Liver (tissue), 9 donors: ENCODE measurements around the gene PUS3. TPM values are rescaled to one million over a fixed set of nuclear protein-coding genes. Genes with fewer than 3 reads are reported as not detected.
A peak's percentile ranks its signal among the peaks of the same experiment; 100 is the strongest.

Experiments used
- DNase-seq: peaks from one replicate; pipeline ENCODE4 v3.0.0-alpha.2; 2017; ENCODE audit warnings: low spot score
- H3K27ac ChIP-seq, 2 donors: one replicate each; pipeline ENCODE4 v1.7.0; 2013; ENCODE audit warnings: inconsistent platforms in 2 of 2, low read length in 2 of 2, control low read depth in 1 of 2, low read depth in 1 of 2, mild to moderate bottlenecking in 1 of 2
- H3K27me3 ChIP-seq, 4 donors: one replicate each; pipeline versions ENCODE4 v1.6.1 to v1.7.0; 2013; ENCODE audit warnings: low read length in 3 of 4, inconsistent platforms in 1 of 4, mild to moderate bottlenecking in 1 of 4, moderate library complexity in 1 of 4; ENCODE audit not compliant: control insufficient read depth in 4 of 4, insufficient read depth in 4 of 4
- H3K36me3 ChIP-seq, 4 donors: one replicate each; pipeline versions ENCODE4 v1.6.1 to v1.7.0; 2013; ENCODE audit warnings: low read length in 3 of 4, mild to moderate bottlenecking in 3 of 4, low read depth in 1 of 4, moderate library complexity in 1 of 4; ENCODE audit not compliant: control insufficient read depth in 4 of 4, insufficient read depth in 3 of 4
- H3K4me1 ChIP-seq, 4 donors: one replicate each; pipeline versions ENCODE4 v1.6.1 to v1.7.0; 2013; ENCODE audit warnings: low read length in 3 of 4, mild to moderate bottlenecking in 3 of 4, moderate library complexity in 1 of 4; ENCODE audit not compliant: control insufficient read depth in 4 of 4, insufficient read depth in 4 of 4
- H3K4me3 ChIP-seq, 3 donors: one replicate each; pipeline versions ENCODE4 v1.6.1 to v1.7.0; 2013; ENCODE audit warnings: low read length in 3 of 3, control low read depth in 1 of 3, low read depth in 1 of 3, mild to moderate bottlenecking in 1 of 3
- H3K9ac ChIP-seq, 2 donors: one replicate each; pipeline ENCODE4 v1.7.0; 2013; ENCODE audit warnings: low read length in 2 of 2, mild to moderate bottlenecking in 2 of 2, moderate library complexity in 2 of 2, control low read depth in 1 of 2, low read depth in 1 of 2
- H3K9me3 ChIP-seq, 4 donors: one replicate each; pipeline versions ENCODE4 v1.6.1 to v1.7.0; 2013; ENCODE audit warnings: low read length in 3 of 4; ENCODE audit not compliant: control insufficient read depth in 4 of 4
- ATF3 ChIP-seq: IDR thresholded peaks from 2 replicates; pipeline ENCODE4 v1.6.1; 2016; ENCODE audit warnings: antibody characterized with exemption
- CTCF ChIP-seq: fragments of 150-350 bp; IDR thresholded peaks from 2 replicates; pipeline ENCODE4 v1.5.1; 2017; ENCODE audit warnings: improper control_type of control experiment, low read depth, low read length; ENCODE audit not compliant: missing input control
- EGR1 ChIP-seq, 2 donors: IDR thresholded peaks; 2 replicates each; pipeline ENCODE4 v1.6.1; 2016 to 2018; ENCODE audit warnings: antibody characterized with exemption in 2 of 2, low read depth in 2 of 2
- FOXA1 ChIP-seq: IDR thresholded peaks from 2 replicates; pipeline ENCODE4 v1.6.1; 2016; ENCODE audit warnings: antibody characterized with exemption
- FOXA2 ChIP-seq: IDR thresholded peaks from 2 replicates; pipeline ENCODE4 v1.6.1; 2016; ENCODE audit warnings: antibody characterized with exemption
- GABPA ChIP-seq, 2 donors: IDR thresholded peaks in 1 of 2; conservative IDR thresholded peaks in 1 of 2; 2 replicates each; pipeline ENCODE4 v1.6.1; 2016; ENCODE audit warnings: antibody characterized with exemption in 2 of 2, mild to moderate bottlenecking in 1 of 2, moderate library complexity in 1 of 2
- HNF4A ChIP-seq, 2 donors: conservative IDR thresholded peaks; 2 replicates each; pipeline ENCODE4 v1.6.1; 2016; ENCODE audit warnings: antibody characterized with exemption in 2 of 2, mild to moderate bottlenecking in 2 of 2
- HNF4G ChIP-seq: IDR thresholded peaks from 2 replicates; pipeline ENCODE4 v1.6.1; 2016; ENCODE audit warnings: antibody characterized with exemption
- JUND ChIP-seq, 2 donors: IDR thresholded peaks; 2 replicates each; pipeline ENCODE4 v1.6.1; 2016; ENCODE audit warnings: antibody characterized with exemption in 2 of 2
- MAX ChIP-seq: IDR thresholded peaks from 2 replicates; pipeline ENCODE4 v1.6.1; 2016; ENCODE audit warnings: antibody characterized with exemption
- NR2F2 ChIP-seq: IDR thresholded peaks from 2 replicates; pipeline ENCODE4 v1.6.1; 2016; ENCODE audit warnings: antibody characterized with exemption
- RAD21 ChIP-seq, 2 donors: IDR thresholded peaks; 2 replicates each; pipeline ENCODE4 v1.6.1; 2016; ENCODE audit warnings: antibody characterized with exemption in 2 of 2, mild to moderate bottlenecking in 2 of 2
- REST ChIP-seq: IDR thresholded peaks from 2 replicates; pipeline ENCODE4 v1.6.1; 2016; ENCODE audit warnings: antibody characterized with exemption, mild to moderate bottlenecking
- RXRA ChIP-seq, 2 donors: IDR thresholded peaks; 2 replicates each; pipeline ENCODE4 v1.6.1; 2017 to 2018; ENCODE audit warnings: antibody characterized with exemption in 2 of 2, mild to moderate bottlenecking in 1 of 2
- SP1 ChIP-seq: IDR thresholded peaks from 2 replicates; pipeline ENCODE4 v1.6.1; 2018; ENCODE audit warnings: antibody characterized with exemption, mild to moderate bottlenecking
- TAF1 ChIP-seq: conservative IDR thresholded peaks from 2 replicates; pipeline ENCODE4 v1.6.1; 2016; ENCODE audit warnings: antibody characterized with exemption, mild to moderate bottlenecking
- YY1 ChIP-seq: IDR thresholded peaks from 2 replicates; pipeline ENCODE4 v1.6.1; 2016; ENCODE audit warnings: antibody characterized with exemption, mild to moderate bottlenecking
- ZBTB33 ChIP-seq: IDR thresholded peaks from 2 replicates; pipeline ENCODE4 v1.6.1; 2016; ENCODE audit warnings: antibody characterized with exemption
- WGBS: extraction: QIAGEN DNeasy Blood & Tissue Kit; methylation state at CpG from one replicate; pipeline ENCODE4 v1.1.7; 2013; 5-methylcytosine and 5-hydroxymethylcytosine counted together
- polyA plus RNA-seq, 2 donors: library from polyadenylated mRNA; stranded (reverse) in 1 of 2; unstranded in 1 of 2; fragments of 200-250 nt in 1 of 2; fragments of >200 nt in 1 of 2; fragmentation: Nextera tagmentation in 1 of 2; extraction: Ambion mirVana in 1 of 2; gene quantifications; one replicate each; pipeline versions ENCODE4 v1.2.1 to v1.2.3, GENCODE V29; 2013 to 2015
- total RNA-seq, 2 donors: library from RNA; depleted of rRNA; stranded (reverse); fragments of >200 nt; gene quantifications; one replicate each; pipeline ENCODE4 v1.2.3, GENCODE V29; 2014
- donor health status: healthy.
- donor health status: healthy.
- donor health status: healthy.
- donor health status: healthy.
- donor health status: healthy.

PUS3 gene
- total and polyA plus RNA-seq, 4 donors = 15.5 to 22.2 (median 17.1) TPM

GRCh38 chr11:125886997-125887372, 16.0 kb downstream of the PUS3 start:
- DNase-seq = peak; percentile 61
- H3K4me3 ChIP-seq = peak overlapping the region; percentile 67 to 93 (median 74)
- H3K9ac ChIP-seq = no peak overlapping the region
- no peak for TF ChIP-seq SP1
- TF ChIP-seq RAD21 (IDR thresholded peaks at IDR 0.05) = no peak
- no peak for TF ChIP-seq JUND (IDR thresholded peaks at IDR 0.05)
- TF ChIP-seq FOXA2 = no peak
- no peak for TF ChIP-seq GABPA (IDR thresholded peaks at IDR 0.05 in 1 of 2, conservative IDR thresholded peaks at IDR 0.05 in 1 of 2)
- TF ChIP-seq NR2F2 = no peak
- TF ChIP-seq YY1 = no peak
- no peak for TF ChIP-seq HNF4G
- no peak for TF ChIP-seq REST
- no peak for TF ChIP-seq MAX
- no peak for TF ChIP-seq CTCF
- TF ChIP-seq HNF4A (conservative IDR thresholded peaks at IDR 0.05) = no peak
- TF ChIP-seq ATF3 = no peak
- no peak for TF ChIP-seq ZBTB33
- TF ChIP-seq FOXA1 = no peak
- no peak for TF ChIP-seq EGR1 (IDR thresholded peaks at IDR 0.05; ENCODE audit: low read depth in 2 of 2)
- TF ChIP-seq TAF1 = no peak
- H3K27me3 ChIP-seq = no peaks in the 10 kb centered on the region
- H3K36me3 ChIP-seq = no peaks in the 10 kb centered on the region
- peak overlapping the region; percentile 90 to 94 for H3K27ac ChIP-seq
- no peaks in the 10 kb centered on the region for H3K9me3 ChIP-seq
- peaks cover 3 to 17% (median 8%) of the 10 kb centered on the region in 4 donors for H3K4me1 ChIP-seq
- 43% methylated on average over 24 of the region's 24 CpGs for WGBS

- no peak overlapping the region for H3K27ac ChIP-seq
- DNase-seq = no peak
- 83% methylated on average over 8 of the region's 8 CpGs for WGBS
- H3K9me3 ChIP-seq = no peaks in the 10 kb centered on the region
- peaks cover 1 to 10% (median 5%) of the 10 kb centered on the region in 4 donors for H3K4me1 ChIP-seq
- H3K27me3 ChIP-seq = no peaks in the 10 kb centered on the region
- H3K9ac ChIP-seq = no peak overlapping the region
- H3K4me3 ChIP-seq = no peak overlapping the region
- TF ChIP-seq ATF3 (no peak), HNF4G (no peak), YY1 (no peak), SP1 (no peak), CTCF (no peak), EGR1 (IDR thresholded peaks at IDR 0.05; ENCODE audit: low read depth in 2 of 2) (no peak), RXRA (IDR thresholded peaks at IDR 0.05) (no peak), TAF1 (no peak), RAD21 (IDR thresholded peaks at IDR 0.05) (no peak)
- H3K36me3 ChIP-seq = no peaks in the 10 kb centered on the region
Measured at GRCh38 chr11:125883375-125883774, 19.6 kb downstream of the PUS3 start.
